Prostate gland (tissue), 2 donors: ENCODE results near the gene DNAJC1. TPM values are rescaled to one million over a fixed set of nuclear protein-coding genes. Genes with fewer than 3 reads are reported as not detected.

Experiments used
- DNase-seq: peaks from one replicate; pipeline ENCODE4 v3.0.0-alpha.2; 2019; ENCODE audit warnings: low spot score
- H3K27ac ChIP-seq, 2 donors: fragments of 200-600 bp; sonication (generic); 2 replicates each; pipeline ENCODE4 v1.5.1; 2017 to 2019
- H3K27me3 ChIP-seq: fragments of 200-600 bp; sonication (generic); replicated peaks from 2 replicates; pipeline ENCODE4 v1.5.1; 2019; ENCODE audit not compliant: insufficient read depth
- H3K36me3 ChIP-seq, 2 donors: fragments of 200-600 bp; sonication (generic); 1 replicate in 1 of 2; 2 replicates in 1 of 2; pipeline versions ENCODE4 v1.5.1 to v1.8.1; 2017 to 2019
- H3K4me1 ChIP-seq: fragments of 200-600 bp; sonication (generic); replicated peaks from 2 replicates; pipeline ENCODE4 v1.5.1; 2019
- H3K4me3 ChIP-seq, 2 donors: fragments of 200-600 bp; sonication (generic); 2 replicates each; pipeline ENCODE4 v1.5.1; 2017 to 2019
- H3K9me3 ChIP-seq: fragments of 200-600 bp; sonication (generic); 2 replicates; pipeline ENCODE4 v1.5.1; 2017
- CTCF ChIP-seq, 4 experiments: fragments of 200-600 bp in 2 of 4; fragments of 450-650 bp in 2 of 4; sonication (generic) in 2 of 4; IDR thresholded peaks; 1 replicate in 3 of 4; 2 replicates in 1 of 4; pipeline ENCODE4 v1.5.1; 2016 to 2019; ENCODE audit warnings: antibody characterized with exemption in 4 of 4, mild to moderate bottlenecking in 2 of 4, moderate library complexity in 2 of 4
- POLR2A ChIP-seq: fragments of 450-650 bp; IDR thresholded peaks from one replicate; pipeline ENCODE4 v1.6.1; 2016; ENCODE audit warnings: antibody characterized with exemption, mild to moderate bottlenecking
- POLR2AphosphoS5 ChIP-seq: sonication (generic); formaldehyde crosslinking; IDR thresholded peaks from one replicate; pipeline ENCODE4 v1.6.1; 2017; ENCODE audit warnings: antibody characterized with exemption
- WGBS: methylation state at CpG from one replicate; pipeline ENCODE4 v1.1.5; 2018; 5-methylcytosine and 5-hydroxymethylcytosine counted together
- intact Hi-C: fragments of 100-400 bp; cut with DNase I; formaldehyde crosslinking; loops from one replicate; pipeline ENCODE4 v1.14.2; 2022
- total RNA-seq, 2 donors: library from RNA; depleted of rRNA; stranded (reverse); fragments of >200 nt; gene quantifications; one replicate each; pipeline ENCODE4 v1.1.0, GENCODE V29; 2016

DNAJC1 gene
- total RNA-seq, 2 donors from 2014 or later = 62.8 to 89.3 TPM

GRCh38 chr10:21919117-21919516 lies 84.4 kb downstream of the DNAJC1 start:
- 53% methylated on average over 1 of the region's 1 CpG for WGBS
- H3K27ac ChIP-seq = no peak overlapping the region
- H3K27me3 ChIP-seq = no peaks in the 10 kb centered on the region
- H3K9me3 ChIP-seq = no peaks in the 10 kb centered on the region
- DNase-seq = no peak
- no peak overlapping the region for H3K4me3 ChIP-seq
- TF ChIP-seq POLR2A (no peak), POLR2AphosphoS5 (no peak), CTCF (IDR thresholded peaks at IDR 0.05) (no peak)
- no peaks in the 10 kb centered on the region for H3K36me3 ChIP-seq
- intact Hi-C loops = no loop called here
- no peaks in the 10 kb centered on the region for H3K4me1 ChIP-seq

- no peaks in the 10 kb centered on the region for H3K4me1 ChIP-seq
- no peak overlapping the region for H3K27ac ChIP-seq
- TF ChIP-seq POLR2A (no peak), CTCF (IDR thresholded peaks at IDR 0.05) (no peak), POLR2AphosphoS5 (no peak)
- DNase-seq = no peak
- H3K9me3 ChIP-seq = no peaks in the 10 kb centered on the region
- no peaks in the 10 kb centered on the region for H3K27me3 ChIP-seq
- 84% methylated on average over 2 of the region's 2 CpGs for WGBS
- intact Hi-C loops = no loop called here
- no peaks in the 10 kb centered on the region for H3K36me3 ChIP-seq
- H3K4me3 ChIP-seq = no peak overlapping the region
Observed at GRCh38 chr10:21912625-21913024, 90.9 kb downstream of the DNAJC1 start.

- no peaks in the 10 kb centered on the region for H3K36me3 ChIP-seq
- WGBS = 95% methylated on average over 5 of the region's 5 CpGs
- H3K4me3 ChIP-seq = no peak overlapping the region
- TF ChIP-seq CTCF (IDR thresholded peaks at IDR 0.05) = no peak
- TF ChIP-seq POLR2A = no peak
- TF ChIP-seq POLR2AphosphoS5 = no peak
- intact Hi-C loops = no loop called here
- no peak for DNase-seq
- no peaks in the 10 kb centered on the region for H3K27me3 ChIP-seq
- H3K4me1 ChIP-seq = no peaks in the 10 kb centered on the region
- H3K9me3 ChIP-seq = no peaks in the 10 kb centered on the region
- no peak overlapping the region for H3K27ac ChIP-seq
Observed at GRCh38 chr10:21910798-21911197, 92.7 kb downstream of the DNAJC1 start.

- Histone ChIP-seq H3K27me3 (no peaks in the 10 kb centered on the region), H3K27ac (no peak overlapping the region), H3K4me1 (no peaks in the 10 kb centered on the region), H3K36me3 (no peaks in the 10 kb centered on the region), H3K9me3 (no peaks in the 10 kb centered on the region), H3K4me3 (no peak overlapping the region)
- WGBS = 91% methylated on average over 2 of the region's 2 CpGs
- no peak for TF ChIP-seq POLR2AphosphoS5
- no peak for TF ChIP-seq POLR2A
- no peak for TF ChIP-seq CTCF (IDR thresholded peaks at IDR 0.05)
- intact Hi-C loops = no loop called here
- DNase-seq = no peak
Observed at GRCh38 chr10:21907436-21907835, 96.1 kb downstream of the DNAJC1 start.

- Histone ChIP-seq H3K27ac (no peak overlapping the region), H3K27me3 (no peaks in the 10 kb centered on the region), H3K36me3 (no peaks in the 10 kb centered on the region), H3K9me3 (no peaks in the 10 kb centered on the region), H3K4me1 (no peaks in the 10 kb centered on the region), H3K4me3 (no peak overlapping the region)
- DNase-seq = no peak
- intact Hi-C loops = no loop called here
- 66% methylated on average over 2 of the region's 2 CpGs for WGBS
- TF ChIP-seq POLR2A = no peak
- TF ChIP-seq CTCF (IDR thresholded peaks at IDR 0.05) = no peak
- no peak for TF ChIP-seq POLR2AphosphoS5
Observed at GRCh38 chr10:21904930-21905329, 98.6 kb downstream of the DNAJC1 start.
